PC-3 (cell line): ENCODE measurements around the gene ZBTB46.

Experiments used
- CTCF ChIP-seq: fragments of 300-600 bp; sonication (generic); conservative IDR thresholded peaks from 2 replicates; pipeline ENCODE4 v1.5.1; 2017; ENCODE audit warnings: antibody characterized with exemption, low read depth, mild to moderate bottlenecking, low read length
- EZH2phosphoT487 ChIP-seq: fragments of 300-600 bp; sonication (generic); IDR thresholded peaks from 2 replicates; pipeline ENCODE4 v1.6.1; 2018; ENCODE audit warnings: mild to moderate bottlenecking, antibody characterized with exemption, low read length, borderline replicate concordance

GRCh38 chr20:63739130-63740069 is 91.7 kb downstream of the ZBTB46 start, which contains the start of gene SLC2A4RG:
- no peak for TF ChIP-seq CTCF
- no peak for TF ChIP-seq EZH2phosphoT487
